Heart right ventricle (tissue), 16 donors: ENCODE results near the gene RRP8. TPM values are rescaled to one million over a fixed set of nuclear protein-coding genes. Genes with fewer than 3 reads are reported as not detected.

Experiments used
- ATAC-seq, 8 donors: fragments of 200-7000 bp; cut with Tn5 transposase; one replicate each; pipeline ENCODE4 v1.9.1; 2020; ENCODE audit warnings: mild to moderate bottlenecking in 8 of 8, moderate library complexity in 8 of 8, moderate number of reproducible peaks in 1 of 8
- DNase-seq, 2 donors: peaks; one replicate each; pipeline ENCODE4 v3.0.0-alpha.2; 2020
- H3K27ac ChIP-seq, 10 donors: fragments of 200-600 bp; sonication (generic) in 2 of 10; one replicate each; pipeline versions ENCODE4 v1.5.0 to v1.8.0; 2020 to 2022; ENCODE audit warnings: mild to moderate bottlenecking in 3 of 10
- H3K27me3 ChIP-seq, 7 donors: fragments of 200-600 bp; one replicate each; pipeline ENCODE4 v1.8.0; 2021 to 2022; ENCODE audit warnings: mild to moderate bottlenecking in 2 of 7
- H3K36me3 ChIP-seq, 9 donors: fragments of 200-600 bp; sonication (generic) in 1 of 9; one replicate each; pipeline versions ENCODE4 v1.5.0 to v1.8.0; 2020 to 2022; ENCODE audit warnings: mild to moderate bottlenecking in 2 of 9
- H3K4me1 ChIP-seq, 9 donors: fragments of 200-600 bp; sonication (generic) in 1 of 9; one replicate each; pipeline versions ENCODE4 v1.5.0 to v1.8.0; 2020 to 2022; ENCODE audit warnings: mild to moderate bottlenecking in 4 of 9
- H3K4me3 ChIP-seq, 10 donors: fragments of 200-600 bp; sonication (generic) in 2 of 10; one replicate each; pipeline versions ENCODE4 v1.5.0 to v1.8.0; 2020 to 2022; ENCODE audit warnings: mild to moderate bottlenecking in 7 of 10, moderate library complexity in 2 of 10
- H3K9me3 ChIP-seq, 11 donors: fragments of 200-600 bp in 10 of 11; sonication (generic) in 2 of 11; one replicate each; pipeline versions ENCODE4 v1.5.0 to v1.8.0; 2013 to 2022; ENCODE audit warnings: mild to moderate bottlenecking in 2 of 11, control low read depth in 1 of 11, moderate library complexity in 1 of 11
- CTCF ChIP-seq, 9 donors: fragments of 200-600 bp; sonication (generic) in 2 of 9; IDR thresholded peaks; one replicate each; pipeline versions ENCODE4 v1.5.0 to v1.8.0; 2021 to 2022; ENCODE audit warnings: antibody characterized with exemption in 9 of 9, mild to moderate bottlenecking in 5 of 9, moderate library complexity in 1 of 9
- WGBS, 2 donors: extraction: QIAGEN DNeasy Blood & Tissue Kit; methylation state at CpG; one replicate each; pipeline ENCODE4 v1.1.7; 2013; ENCODE audit warnings: inconsistent platforms in 1 of 2; 5-methylcytosine and 5-hydroxymethylcytosine counted together
- intact Hi-C, 10 donors: fragments of 100-400 bp; cut with DNase I; formaldehyde crosslinking; loops; one replicate each; pipeline versions ENCODE4 v1.11.1 to v1.14.2; 2022
- polyA plus RNA-seq, 2 donors: library from polyadenylated mRNA; stranded (reverse); fragments of 200-250 nt; gene quantifications; one replicate each; pipeline ENCODE4 v1.2.3, GENCODE V29; 2013
- total RNA-seq, 10 donors: library from RNA; stranded (reverse); fragmentation: NEBNext Ultra II Directional in 3 of 10; extraction: Animal tissue kit (Norgen Biotek cat#: 25700) in 3 of 10; gene quantifications; one replicate each; pipeline versions ENCODE4 v1.2.1 to v1.2.4, GENCODE V29; 2021 to 2023
- donor health status: Arrhythmogenic right ventricular cardiomyopathy.
- donor health status: ischemic (EF 13 %, LVEDD 7.1; RV severe dilation, severe dysfunction).
- donor health status: healthy with polysubstance abuse.
- donor health status: DM: no; HTN: yes; CAD: no.
- donor health status: DM: no; HTN: no; CAD: no.
- donor health status: ischemic (EF 25% LVEDD 6.9; RV normal size, moderate dysfunction).
- donor health status: ischemic (EF 25% LVEDD 5.7; RV mildly dilated, moderate dysfunction).
- donor health status: healthy.
- donor health status: DM: yes; HTN: yes; CAD: no.
- donor health status: Ischemic cardiomyopathy.
- donor health status: ischemic (EF 35%, LVEDD 5.7; RV mildly dilated, moderate dysfunction).
- donor health status: nonischemic (EF 11% LVEDD 7.7; RV severe dilation, severe dysfunction).
- donor health status: DM: yes; HTN: yes; CAD: no.
- donor health status: PGD.
- donor health status: ischemic (EF 29% LVEDD 5.4; RV normal size, mild dysfunction).
- donor health status: nonischemic (EF 23%, LVEDD 6.1; RV moderate dilation, normal function).

Gene RRP8
- total and polyA plus RNA-seq, 12 donors = 12.1 to 23.3 (median 20.5) TPM

- no peak for TF ChIP-seq CTCF (IDR thresholded peaks at IDR 0.05)
- H3K27ac ChIP-seq = no peak overlapping the region
- no peaks in the 10 kb centered on the region for H3K27me3 ChIP-seq
- H3K9me3 ChIP-seq = no peaks in the 10 kb centered on the region
- H3K4me1 ChIP-seq = peaks cover 0 to 27% (median 11%) of the 10 kb centered on the region in 9 donors
- no peak overlapping the region for H3K4me3 ChIP-seq
- ATAC-seq = peak; percentile 33 to 69 (median 57)
- DNase-seq = peak in 1 of 2 donors; percentile 66
- 51 to 63% methylated on average over 4 of the region's 4 CpGs for WGBS, 2 donors
- H3K36me3 ChIP-seq = peaks cover 0 to 12% (median 0%) of the 10 kb centered on the region in 9 donors
- intact Hi-C loops = no loop called here
Measured at GRCh38 chr11:6568191-6568918, 35.1 kb downstream of the RRP8 start.

GRCh38 chr11:6567371-6567745 is 36.1 kb downstream of the RRP8 start:
- intact Hi-C loops = no loop called here
- TF ChIP-seq CTCF (IDR thresholded peaks at IDR 0.05) = no peak
- no peaks in the 10 kb centered on the region for H3K9me3 ChIP-seq
- DNase-seq (no peak), ATAC-seq (peak; percentile 11 to 53 (median 25))
- H3K4me1 ChIP-seq = peaks cover 0 to 27% (median 11%) of the 10 kb centered on the region in 9 donors
- H3K4me3 ChIP-seq = no peak overlapping the region
- H3K36me3 ChIP-seq = peaks cover 0 to 12% (median 0%) of the 10 kb centered on the region in 9 donors
- H3K27me3 ChIP-seq = no peaks in the 10 kb centered on the region
- 61 to 74% methylated on average over 7 of the region's 7 CpGs for WGBS, 2 donors
- H3K27ac ChIP-seq = peak overlapping the region in 2 of 10 donors; percentile 2

- Histone ChIP-seq H3K4me3 (no peak overlapping the region), H3K36me3 (peaks cover 0 to 12% (median 0%) of the 10 kb centered on the region in 9 donors), H3K4me1 (peaks cover 0 to 27% (median 11%) of the 10 kb centered on the region in 9 donors), H3K27me3 (no peaks in the 10 kb centered on the region), H3K9me3 (no peaks in the 10 kb centered on the region), H3K27ac (peak overlapping the region in 2 of 10 donors; percentile 2)
- TF ChIP-seq CTCF (IDR thresholded peaks at IDR 0.05) = no peak
- 64 to 71% methylated on average over 13 of the region's 13 CpGs for WGBS, 2 donors
- no peak for DNase-seq
- peak; percentile 18 to 63 (median 30) for ATAC-seq
- intact Hi-C loops = no loop called here
Measured at GRCh38 chr11:6566704-6567370, 36.6 kb downstream of the RRP8 start.

- intact Hi-C loops = no loop called here
- Histone ChIP-seq H3K4me3 (no peak overlapping the region), H3K27me3 (no peaks in the 10 kb centered on the region), H3K4me1 (peaks cover 0 to 27% (median 11%) of the 10 kb centered on the region in 9 donors), H3K27ac (no peak overlapping the region), H3K36me3 (peaks cover 0 to 12% (median 0%) of the 10 kb centered on the region in 9 donors), H3K9me3 (no peaks in the 10 kb centered on the region)
- WGBS, 2 donors = 92 to 95% methylated on average over 5 of the region's 5 CpGs
- ATAC-seq = no peak
- no peak for DNase-seq
- TF ChIP-seq CTCF (IDR thresholded peaks at IDR 0.05) = no peak
Measured at GRCh38 chr11:6565988-6566703, 37.3 kb downstream of the RRP8 start.
